Nephron progenitor cell (in vitro differentiated cells): ENCODE measurements around the gene SORCS2.

Experiments
- DNase-seq: peaks from one replicate; pipeline ENCODE4 v3.0.0; 2021
- H3K27ac Mint-ChIP-seq: 2 replicates; pipeline ENCODE4 v1.8.0; 2021; ENCODE audit warnings: mild to moderate bottlenecking, moderate library complexity, mixed read lengths
- H3K27me3 Mint-ChIP-seq: 2 replicates; pipeline ENCODE4 v1.8.0; 2021; ENCODE audit warnings: mild to moderate bottlenecking, low read depth, mixed read lengths; ENCODE audit not compliant: poor library complexity
- H3K36me3 Mint-ChIP-seq: 2 replicates; pipeline ENCODE4 v1.8.0; 2021; ENCODE audit warnings: low read depth, mixed read lengths
- H3K4me1 Mint-ChIP-seq: 2 replicates; pipeline ENCODE4 v1.8.0; 2021; ENCODE audit warnings: mixed read lengths
- H3K4me3 Mint-ChIP-seq: 2 replicates; pipeline ENCODE4 v1.8.0; 2021; ENCODE audit warnings: mild to moderate bottlenecking, moderate library complexity, mixed read lengths
- H3K9me3 Mint-ChIP-seq: 2 replicates; pipeline ENCODE4 v1.8.0; 2021; ENCODE audit warnings: mild to moderate bottlenecking, moderate library complexity, mixed read lengths
- CTCF ChIP-seq: fragments of 200-600 bp; sonication (generic); IDR thresholded peaks from 2 replicates; pipeline ENCODE4 v1.5.0; 2021; ENCODE audit warnings: antibody characterized with exemption

Gene SORCS2

DNA sequence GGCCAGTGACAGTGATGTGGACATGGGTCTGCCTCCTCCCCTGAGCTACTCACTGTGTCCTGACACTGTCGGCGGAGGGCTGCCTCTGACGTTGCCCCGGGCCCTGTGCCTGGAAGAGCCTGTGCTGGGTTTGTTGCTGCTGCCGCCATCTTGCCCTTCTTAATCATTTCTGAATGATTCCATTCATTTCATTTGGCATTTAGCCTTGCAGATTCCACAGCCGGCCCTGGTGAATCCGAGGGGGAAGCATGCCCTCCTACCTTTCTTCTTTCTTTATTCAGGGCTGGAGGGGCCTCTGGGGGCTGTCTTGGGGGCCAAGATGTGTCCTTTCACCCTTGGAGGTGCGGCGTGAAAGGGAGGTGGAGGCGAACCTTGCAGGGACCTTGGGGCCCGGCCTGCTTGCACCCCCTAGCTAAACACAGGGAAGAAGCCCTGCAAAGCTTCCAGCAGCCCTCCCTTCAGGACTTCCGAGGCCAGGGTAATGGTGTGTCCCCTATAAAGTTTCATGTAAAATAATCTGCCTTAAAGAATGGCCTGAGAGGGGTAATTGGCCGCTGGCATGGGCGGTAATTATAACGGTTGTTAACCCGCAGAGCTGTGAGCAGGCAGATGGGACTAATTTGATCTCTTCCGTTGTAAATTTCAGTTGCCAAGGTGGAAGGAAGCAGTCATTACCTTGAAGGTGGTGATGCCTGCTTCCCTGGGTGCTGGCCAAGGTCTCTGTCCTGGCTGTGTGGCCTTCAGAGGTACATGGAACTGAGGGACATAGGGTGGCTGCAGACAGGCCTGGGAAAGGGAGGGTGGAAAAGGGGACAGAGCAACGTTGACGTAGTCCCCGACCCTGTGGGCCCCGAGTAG lies 150.1 kb downstream of the SORCS2 start:
- H3K36me3 Mint-ChIP-seq, result peaks cover 14% of the 10 kb centered on the region
- no peak for DNase-seq
- H3K27me3 Mint-ChIP-seq, result peaks cover 3% of the 10 kb centered on the region
- H3K4me1 Mint-ChIP-seq, result peaks cover 29% of the 10 kb centered on the region
- H3K9me3 Mint-ChIP-seq, result peaks cover 20% of the 10 kb centered on the region
- peak overlapping the region; percentile 40 for H3K27ac Mint-ChIP-seq
- no peak overlapping the region for H3K4me3 Mint-ChIP-seq
- TF ChIP-seq CTCF, result no peak

DNA sequence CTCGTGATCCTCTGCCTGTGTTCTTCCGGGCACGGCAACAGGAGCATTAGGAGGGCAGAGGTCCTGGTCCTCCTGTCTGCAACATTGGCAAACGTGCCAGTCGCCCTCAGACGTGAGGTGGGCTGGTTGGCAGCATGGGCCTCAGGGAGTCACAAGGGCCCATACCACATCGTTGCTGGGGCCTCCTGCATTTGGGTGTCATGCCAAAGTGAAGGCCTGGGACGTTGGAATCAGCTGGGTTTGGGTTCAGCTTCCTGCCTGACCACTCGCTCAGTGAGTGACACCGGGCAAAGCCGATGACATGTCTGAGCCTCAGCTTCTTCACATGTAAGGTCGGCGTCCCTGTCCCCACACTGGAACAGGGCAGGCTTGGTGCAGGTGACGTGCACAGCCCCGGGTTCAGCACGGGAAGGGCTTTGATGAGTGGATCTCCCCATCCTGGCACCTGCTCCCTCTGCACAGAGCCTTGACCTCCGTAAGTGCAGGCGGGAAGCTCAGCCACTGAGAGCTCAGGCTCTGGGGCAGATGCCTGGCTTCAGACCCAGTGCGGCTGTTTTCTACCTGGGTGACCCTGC lies 150.8 kb downstream of the SORCS2 start:
- Mint-ChIP-seq H3K4me3 (no peak overlapping the region), H3K27ac (peak overlapping the region; percentile 40), H3K27me3 (peaks cover 3% of the 10 kb centered on the region), H3K4me1 (peaks cover 35% of the 10 kb centered on the region), H3K36me3 (peaks cover 10% of the 10 kb centered on the region), H3K9me3 (peaks cover 15% of the 10 kb centered on the region)
- no peak for TF ChIP-seq CTCF
- no peak for DNase-seq

DNA sequence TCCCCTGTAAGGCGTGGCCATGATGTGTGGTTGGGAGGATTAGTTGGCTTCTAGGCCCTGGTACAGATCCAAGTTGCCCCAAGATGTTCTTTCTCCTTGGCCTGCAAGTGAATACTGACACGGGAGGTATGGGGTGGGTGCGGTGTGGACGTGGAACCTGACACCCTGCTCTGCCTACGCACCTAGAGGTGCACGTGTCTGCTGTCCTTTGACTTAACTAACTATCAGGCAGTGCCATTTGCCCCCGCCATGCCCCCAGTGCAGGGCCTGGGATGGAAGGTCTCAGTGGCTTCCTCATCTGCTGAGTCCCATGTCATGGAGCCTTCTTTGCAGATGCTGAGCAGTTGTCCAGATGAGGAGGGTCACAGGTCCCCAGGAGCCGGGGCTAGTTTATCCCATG lies 151.6 kb downstream of the SORCS2 start:
- no peak overlapping the region for H3K27ac Mint-ChIP-seq
- DNase-seq, result no peak
- H3K4me1 Mint-ChIP-seq, result peaks cover 42% of the 10 kb centered on the region
- no peak overlapping the region for H3K4me3 Mint-ChIP-seq
- H3K27me3 Mint-ChIP-seq, result peaks cover 3% of the 10 kb centered on the region
- peaks cover 10% of the 10 kb centered on the region for H3K36me3 Mint-ChIP-seq
- peaks cover 14% of the 10 kb centered on the region for H3K9me3 Mint-ChIP-seq
- TF ChIP-seq CTCF, result no peak

- TF ChIP-seq CTCF, result no peak
- no peak overlapping the region for H3K27ac Mint-ChIP-seq
- H3K36me3 Mint-ChIP-seq, result peaks cover 10% of the 10 kb centered on the region
- H3K27me3 Mint-ChIP-seq, result peaks cover 3% of the 10 kb centered on the region
- H3K4me1 Mint-ChIP-seq, result peaks cover 48% of the 10 kb centered on the region
- peaks cover 14% of the 10 kb centered on the region for H3K9me3 Mint-ChIP-seq
- DNase-seq, result no peak
- no peak overlapping the region for H3K4me3 Mint-ChIP-seq
Measured at GRCh38 chr4:7344636-7345155, 152.4 kb downstream of the SORCS2 start.

GRCh38 chr4:7347981-7348380 lies 155.6 kb downstream of the SORCS2 start:
- H3K4me3 Mint-ChIP-seq, result no peak overlapping the region
- no peak for TF ChIP-seq CTCF
- H3K36me3 Mint-ChIP-seq, result peaks cover 10% of the 10 kb centered on the region

More at GRCh38 chr4:7347981-7348380, 155.6 kb downstream of the SORCS2 start:
- H3K27me3 Mint-ChIP-seq, result peaks cover 15% of the 10 kb centered on the region
- DNase-seq, result no peak
- peaks cover 14% of the 10 kb centered on the region for H3K9me3 Mint-ChIP-seq
- peaks cover 42% of the 10 kb centered on the region for H3K4me1 Mint-ChIP-seq
- no peak overlapping the region for H3K27ac Mint-ChIP-seq
